Smooth muscle cell (in vitro differentiated cells): ENCODE measurements around the gene C3orf70. TPM values are rescaled to one million over a fixed set of nuclear protein-coding genes. Genes with fewer than 3 reads are reported as not detected.
"Not testable (repeated sequence)": the region's sequence is repeated elsewhere in the genome, so short reads cannot be mapped to it uniquely, and the experiment has no call there.

ENCODE experiments used
- DNase-seq: peaks from one replicate; lab custom pipeline; 2025; ENCODE audit not compliant: unreplicated experiment; lab: John Stamatoyannopoulos, UW
- H2AFZ ChIP-seq: fragments of 200-600 bp; sonication (generic); 2 replicates; pipeline ENCODE4 v1.6.0; 2016; ENCODE audit warnings: antibody characterized with exemption, low read depth, mild to moderate bottlenecking
- H3F3A ChIP-seq: fragments of 200-600 bp; sonication (generic); 2 replicates; pipeline ENCODE4 v1.6.0; 2017; ENCODE audit warnings: antibody characterized with exemption, low read depth
- H3K27ac ChIP-seq: fragments of 200-600 bp; sonication (generic); 2 replicates; pipeline ENCODE4 v1.5.1; 2016; ENCODE audit warnings: low read depth, mild to moderate bottlenecking
- H3K27me3 ChIP-seq: fragments of 200-600 bp; sonication (generic); 2 replicates; pipeline ENCODE4 v1.6.1; 2016; ENCODE audit warnings: low read depth, mild to moderate bottlenecking
- H3K36me3 ChIP-seq: fragments of 200-600 bp; sonication (generic); 2 replicates; pipeline ENCODE4 v1.5.1; 2016; ENCODE audit warnings: low read depth
- H3K4me1 ChIP-seq: fragments of 200-600 bp; sonication (generic); 2 replicates; pipeline ENCODE4 v1.5.1; 2016; ENCODE audit warnings: low read depth
- H3K4me2 ChIP-seq: fragments of 200-600 bp; sonication (generic); 2 replicates; pipeline ENCODE4 v1.6.0; 2016; ENCODE audit warnings: mild to moderate bottlenecking
- H3K4me3 ChIP-seq: fragments of 200-600 bp; sonication (generic); 2 replicates; pipeline ENCODE4 v1.5.1; 2016; ENCODE audit warnings: mild to moderate bottlenecking
- H3K79me2 ChIP-seq: fragments of 200-600 bp; sonication (generic); 2 replicates; pipeline ENCODE4 v1.6.0; 2016; ENCODE audit warnings: low read depth, mild to moderate bottlenecking
- H3K9ac ChIP-seq: fragments of 200-600 bp; sonication (generic); 2 replicates; pipeline ENCODE4 v1.6.0; 2016; ENCODE audit warnings: low read depth
- H3K9me3 ChIP-seq: fragments of 200-600 bp; sonication (generic); replicated peaks from 2 replicates; pipeline ENCODE4 v1.5.1; 2016; ENCODE audit warnings: low read depth
- H4K20me1 ChIP-seq: fragments of 200-600 bp; sonication (generic); 2 replicates; pipeline ENCODE4 v1.6.0; 2016; ENCODE audit warnings: low read depth
- CTCF ChIP-seq: fragments of 200-600 bp; sonication (generic); IDR thresholded peaks from 2 replicates; pipeline ENCODE4 v1.5.1; 2017; ENCODE audit warnings: borderline replicate concordance, mild to moderate bottlenecking, antibody characterized with exemption; ENCODE audit not compliant: insufficient read depth, poor library complexity, severe bottlenecking
- WGBS: methylation state at CpG from one replicate; pipeline ENCODE4 v1.1.7; 2016; ENCODE audit warnings: low lambda C conversion rate; 5-methylcytosine and 5-hydroxymethylcytosine counted together
- polyA plus RNA-seq: library from polyadenylated mRNA; unstranded; fragments of >200 nt; fragmentation: Nextera tagmentation; extraction: Ambion mirVana; gene quantifications from 2 replicates; pipeline ENCODE4 v1.2.1, GENCODE V29; 2016
- total RNA-seq: library from RNA; depleted of rRNA; stranded (reverse); fragments of >200 nt; gene quantifications from 2 replicates; pipeline ENCODE4 v1.2.3, GENCODE V29; 2014

The C3orf70 gene
- total and polyA plus RNA-seq, 2 experiments from 2014 or later = 0.23 to 0.72 TPM

GRCh38 chr3:185120126-185120525, 32.7 kb downstream of the C3orf70 start:
- H3K4me3 ChIP-seq = no peak overlapping the region
- no peaks in the 10 kb centered on the region for H3K79me2 ChIP-seq
- no peak for TF ChIP-seq CTCF
- H4K20me1 ChIP-seq = no peaks in the 10 kb centered on the region
- no peak overlapping the region for H3K4me2 ChIP-seq
- H3K36me3 ChIP-seq = no peaks in the 10 kb centered on the region
- no peaks in the 10 kb centered on the region for H3K27me3 ChIP-seq
- no peak overlapping the region for H3K9ac ChIP-seq
- no peak for DNase-seq
- no peaks in the 10 kb centered on the region for H3K9me3 ChIP-seq
- WGBS = 90% methylated on average over 3 of the region's 3 CpGs
- no peak overlapping the region for H2AFZ ChIP-seq
- no peak overlapping the region for H3K27ac ChIP-seq
- no peaks in the 10 kb centered on the region for H3F3A ChIP-seq
- no peaks in the 10 kb centered on the region for H3K4me1 ChIP-seq

GRCh38 chr3:185115371-185115770, 37.5 kb downstream of the C3orf70 start:
- Histone ChIP-seq H3K36me3 (no peaks in the 10 kb centered on the region), H3K9me3 (no peaks in the 10 kb centered on the region), H3K79me2 (no peaks in the 10 kb centered on the region), H3K4me3 (no peak overlapping the region), H3K9ac (no peak overlapping the region), H4K20me1 (no peaks in the 10 kb centered on the region), H2AFZ (no peak overlapping the region), H3K4me2 (no peak overlapping the region), H3K27me3 (no peaks in the 10 kb centered on the region), H3K4me1 (no peaks in the 10 kb centered on the region), H3K27ac (no peak overlapping the region), H3F3A (no peaks in the 10 kb centered on the region)
- DNase-seq = no peak
- no peak for TF ChIP-seq CTCF

GRCh38 chr3:185114756-185115155, 38.1 kb downstream of the C3orf70 start:
- H3K4me3 ChIP-seq = no peak overlapping the region
- H3K4me2 ChIP-seq = no peak overlapping the region
- no peak for TF ChIP-seq CTCF
- no peak overlapping the region for H3K27ac ChIP-seq
- no peaks in the 10 kb centered on the region for H4K20me1 ChIP-seq
- no peaks in the 10 kb centered on the region for H3K36me3 ChIP-seq
- no peak overlapping the region for H3K9ac ChIP-seq
- DNase-seq = no peak
- H3K4me1 ChIP-seq = no peaks in the 10 kb centered on the region
- no peaks in the 10 kb centered on the region for H3K9me3 ChIP-seq
- no peak overlapping the region for H2AFZ ChIP-seq
- H3K79me2 ChIP-seq = no peaks in the 10 kb centered on the region
- H3F3A ChIP-seq = no peaks in the 10 kb centered on the region
- 81% methylated on average over 4 of the region's 4 CpGs for WGBS
- no peaks in the 10 kb centered on the region for H3K27me3 ChIP-seq

GRCh38 chr3:185112186-185112585, 40.7 kb downstream of the C3orf70 start:
- Histone ChIP-seq H3K27me3 (no peaks in the 10 kb centered on the region), H3K27ac (no peak overlapping the region), H4K20me1 (no peaks in the 10 kb centered on the region), H3K4me2 (no peak overlapping the region), H3K9me3 (no peaks in the 10 kb centered on the region), H3K79me2 (no peaks in the 10 kb centered on the region), H3K36me3 (no peaks in the 10 kb centered on the region), H2AFZ (no peak overlapping the region), H3K4me3 (no peak overlapping the region), H3K9ac (no peak overlapping the region), H3F3A (no peaks in the 10 kb centered on the region), H3K4me1 (no peaks in the 10 kb centered on the region)
- no peak for DNase-seq
- WGBS = 89% methylated on average over 5 of the region's 5 CpGs
- TF ChIP-seq CTCF = no peak

GRCh38 chr3:185109012-185109411, 43.8 kb downstream of the C3orf70 start:
- WGBS = 92% methylated on average over 2 of the region's 2 CpGs
- H3K27ac ChIP-seq, H3K4me2 ChIP-seq, H4K20me1 ChIP-seq, H3K27me3 ChIP-seq, H3K79me2 ChIP-seq, DNase-seq, H3F3A ChIP-seq, H3K36me3 ChIP-seq, H3K4me3 ChIP-seq, H3K9me3 ChIP-seq, H3K9ac ChIP-seq, H2AFZ ChIP-seq, H3K4me1 ChIP-seq: not testable (repeated sequence)

GRCh38 chr3:185106256-185106890, 46.5 kb downstream of the C3orf70 start:
- DNase-seq, H3K79me2 ChIP-seq, H2AFZ ChIP-seq, H3K27me3 ChIP-seq, H3K9ac ChIP-seq, H3K4me1 ChIP-seq, H3K4me2 ChIP-seq, H3K27ac ChIP-seq, H4K20me1 ChIP-seq, H3K4me3 ChIP-seq, H3K9me3 ChIP-seq, H3K36me3 ChIP-seq, H3F3A ChIP-seq: not testable (repeated sequence)
- 93% methylated on average over 9 of the region's 9 CpGs for WGBS
